Type B pancreatic cell (in vitro differentiated cells): Measurements from ENCODE around the gene SAMD14. TPM values are rescaled to one million over a fixed set of nuclear protein-coding genes. Genes with fewer than 3 reads are reported as not detected.

Experiments
- DNase-seq: peaks from one replicate; pipeline ENCODE4 v3.0.0; 2021; ENCODE audit warnings: mixed read lengths; ENCODE audit not compliant: unreplicated experiment; ENCODE audit errors: extremely low spot score
- H3K27ac Mint-ChIP-seq: 2 replicates; pipeline ENCODE4 v1.8.0; 2021; ENCODE audit warnings: mild to moderate bottlenecking, mixed read lengths
- H3K27me3 Mint-ChIP-seq: 2 replicates; pipeline ENCODE4 v1.8.0; 2021; ENCODE audit warnings: mixed read lengths
- H3K36me3 Mint-ChIP-seq: 2 replicates; pipeline ENCODE4 v1.8.0; 2021; ENCODE audit warnings: mixed read lengths
- H3K4me1 Mint-ChIP-seq: one replicate; pipeline ENCODE4 v1.8.0; 2021; ENCODE audit warnings: mixed read lengths; ENCODE audit not compliant: unreplicated experiment
- H3K4me3 Mint-ChIP-seq: 2 replicates; pipeline ENCODE4 v1.8.0; 2021; ENCODE audit warnings: mild to moderate bottlenecking, mixed read lengths
- H3K9me3 Mint-ChIP-seq: 2 replicates; pipeline ENCODE4 v1.8.0; 2021; ENCODE audit warnings: mixed read lengths
- CTCF ChIP-seq: fragments of 200-600 bp; sonication (generic); conservative IDR thresholded peaks from 2 replicates; pipeline ENCODE4 v1.5.0; 2021; ENCODE audit warnings: antibody characterized with exemption, mild to moderate bottlenecking
- total RNA-seq: library from RNA; stranded (reverse); gene quantifications from 2 replicates; pipeline ENCODE4 v1.2.1, GENCODE V29; 2021; ENCODE audit warnings: low replicate concordance

The SAMD14 gene
- total RNA-seq, 1 donor from 2014 or later = 14.1 TPM

GRCh38 chr17:50060951-50061712, 68.8 kb downstream of the SAMD14 start:
- Mint-ChIP-seq H3K4me1 (peaks cover 23% of the 10 kb centered on the region), H3K27me3 (peaks cover 33% of the 10 kb centered on the region), H3K9me3 (no peaks in the 10 kb centered on the region), H3K27ac (no peak overlapping the region), H3K36me3 (peaks cover 3% of the 10 kb centered on the region), H3K4me3 (no peak overlapping the region)
- no peak for DNase-seq
- no peak for TF ChIP-seq CTCF

Other genes starting within 250 kb of the SAMD14 start
- gene DLX4, start 161.0 kb downstream of the SAMD14 start, total RNA-seq = 3.1 and 10.4 TPM in 2 replicates
- 15.9 and 16.7 TPM in 2 replicates for gene DLX3, start 134.9 kb downstream of the SAMD14 start, total RNA-seq
- 20.3 and 27.3 TPM in 2 replicates for gene ITGA3, start 74.0 kb downstream of the SAMD14 start, total RNA-seq
- 29.9 and 44.9 TPM in 2 replicates for gene PDK2, start 34.8 kb downstream of the SAMD14 start, total RNA-seq
- gene PPP1R9B, start 20.5 kb upstream of the SAMD14 start, total RNA-seq = 45.6 and 51.5 TPM in 2 replicates
- 0.72 TPM in 1 of 2 replicates, not detected in the other for gene SGCA, start 35.8 kb upstream of the SAMD14 start, total RNA-seq
- gene COL1A1, start 71.5 kb upstream of the SAMD14 start, total RNA-seq = 31.0 and 201 TPM in 2 replicates
- gene TMEM92, start 144.3 kb upstream of the SAMD14 start, total RNA-seq = 1.6 and 1.8 TPM in 2 replicates
- gene XYLT2, start 216.0 kb upstream of the SAMD14 start, total RNA-seq = 23.5 and 38.8 TPM in 2 replicates
- 66.6 and 76.9 TPM in 2 replicates for gene MRPL27, start 243.0 kb upstream of the SAMD14 start, total RNA-seq
- 6.2 and 18.7 TPM in 2 replicates for gene EME1, start 243.1 kb upstream of the SAMD14 start, total RNA-seq